ENCODE results near the gene NPDC1.

The NPDC1 gene

GRCh38 chr9:137027369-137028262 is 18.4 kb downstream of the NPDC1 start, which contains the start of gene ABCA2:
Gene ABCA2, minus strand, starts transcription at chr9:137028237. Its CDS starts 97 bp downstream, at chr9:137028140.
- in situ Hi-C loops (cut with MboI; ENCODE audit: low sequenced_read_pairs): no loop called here

GRCh38 chr9:137026828-137027227 is 19.1 kb downstream of the NPDC1 start:
- in situ Hi-C loops (cut with MboI; ENCODE audit: low sequenced_read_pairs): no loop called here

- in situ Hi-C loops (cut with MboI; ENCODE audit: low sequenced_read_pairs): no loop called here
Measured at GRCh38 chr9:137026384-137026783, 19.6 kb downstream of the NPDC1 start.

GRCh38 chr9:137025517-137025966 is 20.4 kb downstream of the NPDC1 start:
- in situ Hi-C loops (cut with MboI; ENCODE audit: low sequenced_read_pairs): no loop called here

- in situ Hi-C loops (cut with MboI; ENCODE audit: low sequenced_read_pairs): no loop called here
Measured at GRCh38 chr9:137023583-137023991, 22.4 kb downstream of the NPDC1 start.

- in situ Hi-C loops (cut with MboI; ENCODE audit: low sequenced_read_pairs): no loop called here
Measured at GRCh38 chr9:137023157-137023556, 22.8 kb downstream of the NPDC1 start.

- in situ Hi-C loops (cut with MboI; ENCODE audit: low sequenced_read_pairs): no loop called here
Measured at GRCh38 chr9:137022662-137023008, 23.3 kb downstream of the NPDC1 start.

GRCh38 chr9:137021979-137022661 is 23.9 kb downstream of the NPDC1 start:
- in situ Hi-C loops (cut with MboI; ENCODE audit: low sequenced_read_pairs): no loop called here

- in situ Hi-C loops (cut with MboI; ENCODE audit: low sequenced_read_pairs): no loop called here
Measured at GRCh38 chr9:137021568-137021978, 24.4 kb downstream of the NPDC1 start.

- in situ Hi-C loops (cut with MboI; ENCODE audit: low sequenced_read_pairs): no loop called here
Measured at GRCh38 chr9:137020771-137021567, 25.0 kb downstream of the NPDC1 start.

- in situ Hi-C loops (cut with MboI; ENCODE audit: low sequenced_read_pairs): no loop called here
Measured at GRCh38 chr9:137019891-137020683, 25.9 kb downstream of the NPDC1 start.

- in situ Hi-C loops (cut with MboI; ENCODE audit: low sequenced_read_pairs): no loop called here
Measured at GRCh38 chr9:137018761-137019559, 27.0 kb downstream of the NPDC1 start.

GRCh38 chr9:137017791-137018497 is 28.0 kb downstream of the NPDC1 start:
- in situ Hi-C loops (cut with MboI; ENCODE audit: low sequenced_read_pairs): no loop called here

GRCh38 chr9:137017071-137017470 is 28.9 kb downstream of the NPDC1 start:
- in situ Hi-C loops (cut with MboI; ENCODE audit: low sequenced_read_pairs): no loop called here

GRCh38 chr9:137016436-137016835 is 29.5 kb downstream of the NPDC1 start:
- in situ Hi-C loops (cut with MboI; ENCODE audit: low sequenced_read_pairs): no loop called here

- in situ Hi-C loops (cut with MboI; ENCODE audit: low sequenced_read_pairs): no loop called here
Measured at GRCh38 chr9:137015976-137016375, 30.0 kb downstream of the NPDC1 start.

GRCh38 chr9:137015540-137015930 is 30.4 kb downstream of the NPDC1 start:
- in situ Hi-C loops (cut with MboI; ENCODE audit: low sequenced_read_pairs): no loop called here

- in situ Hi-C loops (cut with MboI; ENCODE audit: low sequenced_read_pairs): no loop called here
Measured at GRCh38 chr9:137014776-137015539, 31.0 kb downstream of the NPDC1 start.

All from hTERT RPE-1 (cell line).